Progenitor cell of endocrine pancreas (in vitro differentiated cells): ENCODE results near the gene MEIS1. TPM values are rescaled to one million over a fixed set of nuclear protein-coding genes. Genes with fewer than 3 reads are reported as not detected.
A peak's percentile ranks its signal among the peaks of the same experiment; 100 is the strongest.

Experiments used
- DNase-seq: peaks from one replicate; pipeline ENCODE4 v3.0.0; 2021; ENCODE audit warnings: low spot score; ENCODE audit not compliant: unreplicated experiment
- H3K27ac Mint-ChIP-seq: 2 replicates; pipeline ENCODE4 v1.8.0; 2021; ENCODE audit warnings: mild to moderate bottlenecking, moderate library complexity, mixed read lengths
- H3K27me3 Mint-ChIP-seq: 2 replicates; pipeline ENCODE4 v1.8.0; 2021; ENCODE audit warnings: mixed read lengths
- H3K36me3 Mint-ChIP-seq: 2 replicates; pipeline ENCODE4 v1.8.0; 2022; ENCODE audit warnings: mixed read lengths; ENCODE audit not compliant: insufficient read depth
- H3K4me1 Mint-ChIP-seq: 2 replicates; pipeline ENCODE4 v1.8.0; 2021; ENCODE audit warnings: low read depth, mixed read lengths
- H3K4me3 Mint-ChIP-seq: 2 replicates; pipeline ENCODE4 v1.8.0; 2021; ENCODE audit warnings: low read depth, mild to moderate bottlenecking, moderate library complexity, mixed read lengths
- H3K9me3 Mint-ChIP-seq: 2 replicates; pipeline ENCODE4 v1.8.0; 2021; ENCODE audit warnings: low read depth, mixed read lengths
- total RNA-seq: library from RNA; stranded (reverse); gene quantifications from 2 replicates; pipeline ENCODE4 v1.2.1, GENCODE V29; 2021
- TF ChIP-seq, protein P1 (sequence below): fragments of 200-600 bp; sonication (generic); IDR thresholded peaks from one replicate; pipeline ENCODE4 v1.5.0; 2021; ENCODE audit warnings: antibody characterized with exemption, mild to moderate bottlenecking; ENCODE audit not compliant: unreplicated experiment

Gene MEIS1
- total RNA-seq, 1 donor from 2014 or later, result 296 TPM

DNA sequence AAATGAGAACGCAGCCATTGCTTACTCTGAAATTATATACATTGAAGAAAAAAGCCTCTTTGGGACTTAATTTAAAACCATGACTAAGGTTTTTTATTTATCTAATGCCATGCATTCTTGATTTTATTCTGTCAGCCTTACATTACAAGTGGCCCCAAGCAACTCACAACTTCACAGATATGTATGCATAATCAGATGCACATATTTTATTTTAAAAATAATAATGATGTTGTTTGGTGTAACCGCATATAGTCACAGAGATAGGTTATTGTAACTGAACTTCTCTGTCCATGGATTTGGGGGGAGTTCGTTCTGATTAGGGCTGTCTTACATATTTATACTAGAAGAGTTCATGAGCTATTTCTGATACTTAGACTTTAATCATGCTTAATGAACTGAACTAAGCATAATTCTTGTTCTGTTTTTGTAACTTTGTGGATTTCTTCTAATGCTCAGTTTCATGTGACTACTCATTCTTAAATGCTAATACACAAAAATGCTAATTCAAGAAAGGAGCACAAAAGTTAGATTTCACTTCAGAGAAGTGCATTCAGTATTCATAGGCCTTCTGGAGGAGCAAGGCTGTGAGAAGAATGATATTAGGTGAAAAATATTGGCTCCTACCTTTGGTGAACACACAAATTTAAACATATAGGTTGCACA is 26.2 kb downstream of the MEIS1 start:
- TF ChIP-seq, protein P1, sequence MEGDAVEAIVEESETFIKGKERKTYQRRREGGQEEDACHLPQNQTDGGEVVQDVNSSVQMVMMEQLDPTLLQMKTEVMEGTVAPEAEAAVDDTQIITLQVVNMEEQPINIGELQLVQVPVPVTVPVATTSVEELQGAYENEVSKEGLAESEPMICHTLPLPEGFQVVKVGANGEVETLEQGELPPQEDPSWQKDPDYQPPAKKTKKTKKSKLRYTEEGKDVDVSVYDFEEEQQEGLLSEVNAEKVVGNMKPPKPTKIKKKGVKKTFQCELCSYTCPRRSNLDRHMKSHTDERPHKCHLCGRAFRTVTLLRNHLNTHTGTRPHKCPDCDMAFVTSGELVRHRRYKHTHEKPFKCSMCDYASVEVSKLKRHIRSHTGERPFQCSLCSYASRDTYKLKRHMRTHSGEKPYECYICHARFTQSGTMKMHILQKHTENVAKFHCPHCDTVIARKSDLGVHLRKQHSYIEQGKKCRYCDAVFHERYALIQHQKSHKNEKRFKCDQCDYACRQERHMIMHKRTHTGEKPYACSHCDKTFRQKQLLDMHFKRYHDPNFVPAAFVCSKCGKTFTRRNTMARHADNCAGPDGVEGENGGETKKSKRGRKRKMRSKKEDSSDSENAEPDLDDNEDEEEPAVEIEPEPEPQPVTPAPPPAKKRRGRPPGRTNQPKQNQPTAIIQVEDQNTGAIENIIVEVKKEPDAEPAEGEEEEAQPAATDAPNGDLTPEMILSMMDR, result no peak
- Mint-ChIP-seq H3K36me3 (peaks cover 36% of the 10 kb centered on the region), H3K9me3 (no peaks in the 10 kb centered on the region), H3K4me3 (no peak overlapping the region), H3K27me3 (no peaks in the 10 kb centered on the region), H3K27ac (no peak overlapping the region), H3K4me1 (peaks cover 57% of the 10 kb centered on the region)
- DNase-seq, result no peak

DNA sequence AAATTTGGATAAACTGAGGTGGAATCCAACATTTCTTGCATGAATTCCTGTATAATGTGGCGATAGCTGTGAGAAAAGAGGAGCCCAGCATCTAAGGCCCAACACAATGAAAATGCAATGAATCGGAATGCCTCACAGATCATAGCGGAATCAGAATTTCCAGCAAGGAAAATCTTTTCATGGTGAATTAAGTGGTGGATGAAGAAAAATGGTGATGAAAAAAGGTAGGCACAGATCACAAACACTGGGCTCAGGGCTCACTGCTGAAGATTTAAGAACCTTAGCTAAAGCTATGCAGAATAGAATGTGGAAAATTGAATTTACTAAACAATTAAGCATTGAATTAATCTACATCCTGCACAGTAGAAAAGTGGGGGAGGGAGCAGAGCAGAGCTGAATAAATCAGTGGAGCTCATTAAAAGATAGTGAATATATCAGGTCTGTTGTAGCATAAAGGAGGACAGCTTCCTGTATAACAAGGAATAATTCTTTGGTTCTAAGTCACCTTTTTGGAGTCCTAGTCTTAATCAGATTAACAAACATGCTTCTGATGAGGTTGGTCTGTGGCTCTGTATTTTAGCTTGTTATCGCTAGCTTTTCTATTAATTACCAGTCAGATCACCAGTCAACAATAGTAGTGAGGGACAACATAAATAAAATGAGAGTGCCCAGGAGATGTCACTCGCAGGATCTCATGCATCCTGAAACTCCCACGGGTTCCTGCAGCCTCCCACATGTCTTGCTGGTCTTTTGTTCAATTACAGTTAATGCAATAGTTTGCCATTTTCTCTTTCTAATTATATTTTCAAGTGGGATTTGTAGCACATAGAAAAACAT is 27.0 kb downstream of the MEIS1 start:
- TF ChIP-seq, protein P1, result no peak
- no peak for DNase-seq
- Mint-ChIP-seq H3K27me3 (no peaks in the 10 kb centered on the region), H3K4me3 (no peak overlapping the region), H3K36me3 (peaks cover 37% of the 10 kb centered on the region), H3K4me1 (peaks cover 61% of the 10 kb centered on the region), H3K27ac (peak overlapping the region; percentile 4), H3K9me3 (no peaks in the 10 kb centered on the region)

DNA sequence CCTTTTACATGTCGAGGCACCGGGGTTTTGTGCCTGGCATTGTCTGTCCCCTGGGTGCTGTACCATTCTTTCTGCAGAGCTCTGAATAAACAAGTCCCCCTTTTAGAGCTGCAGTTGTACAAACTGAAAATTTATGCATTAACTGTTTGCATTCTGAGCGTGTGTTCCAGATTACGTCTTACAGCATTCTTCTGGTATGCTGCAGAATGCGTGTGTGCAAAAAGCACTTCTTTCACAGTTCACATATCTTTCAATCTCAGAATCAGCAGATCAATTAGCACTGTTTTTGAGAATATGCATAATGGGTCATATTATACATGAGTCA is 27.5 kb downstream of the MEIS1 start:
- DNase-seq, result no peak
- no peak overlapping the region for H3K4me3 Mint-ChIP-seq
- H3K27me3 Mint-ChIP-seq, result no peaks in the 10 kb centered on the region
- H3K36me3 Mint-ChIP-seq, result peaks cover 35% of the 10 kb centered on the region
- H3K27ac Mint-ChIP-seq, result peak overlapping the region; percentile 4
- TF ChIP-seq, protein P1, result no peak
- H3K9me3 Mint-ChIP-seq, result no peaks in the 10 kb centered on the region
- peaks cover 66% of the 10 kb centered on the region for H3K4me1 Mint-ChIP-seq

DNA sequence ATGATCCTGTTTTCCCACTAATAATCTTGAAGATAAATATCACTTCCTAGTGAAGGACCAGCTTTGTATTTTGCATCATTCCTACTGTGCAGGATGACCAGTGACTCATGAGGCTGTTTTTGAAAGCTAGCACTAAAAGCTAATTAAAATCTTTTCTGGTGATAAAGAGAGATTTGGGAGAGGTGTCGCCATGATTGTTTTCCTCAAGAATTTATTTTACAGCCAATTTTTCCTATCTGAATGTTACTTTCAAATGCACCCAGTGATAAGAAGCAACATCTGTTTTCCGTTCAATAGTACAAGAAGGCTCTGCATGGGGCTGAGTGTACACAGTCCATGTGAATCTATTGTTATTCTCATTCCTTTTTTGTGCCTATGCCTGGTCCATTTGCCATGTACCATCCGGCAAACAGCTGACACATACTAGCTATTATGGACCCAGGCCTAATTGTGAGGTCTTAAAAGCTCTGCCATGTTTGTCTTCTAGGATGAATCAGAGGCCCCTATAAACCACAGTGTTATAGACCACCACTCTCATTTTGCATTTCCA is 28.4 kb downstream of the MEIS1 start:
- no peak for DNase-seq
- TF ChIP-seq, protein P1, result no peak
- no peaks in the 10 kb centered on the region for H3K27me3 Mint-ChIP-seq
- H3K4me3 Mint-ChIP-seq, result no peak overlapping the region
- H3K36me3 Mint-ChIP-seq, result peaks cover 41% of the 10 kb centered on the region
- no peaks in the 10 kb centered on the region for H3K9me3 Mint-ChIP-seq
- peak overlapping the region; percentile 26 for H3K27ac Mint-ChIP-seq
- peaks cover 73% of the 10 kb centered on the region for H3K4me1 Mint-ChIP-seq

DNA sequence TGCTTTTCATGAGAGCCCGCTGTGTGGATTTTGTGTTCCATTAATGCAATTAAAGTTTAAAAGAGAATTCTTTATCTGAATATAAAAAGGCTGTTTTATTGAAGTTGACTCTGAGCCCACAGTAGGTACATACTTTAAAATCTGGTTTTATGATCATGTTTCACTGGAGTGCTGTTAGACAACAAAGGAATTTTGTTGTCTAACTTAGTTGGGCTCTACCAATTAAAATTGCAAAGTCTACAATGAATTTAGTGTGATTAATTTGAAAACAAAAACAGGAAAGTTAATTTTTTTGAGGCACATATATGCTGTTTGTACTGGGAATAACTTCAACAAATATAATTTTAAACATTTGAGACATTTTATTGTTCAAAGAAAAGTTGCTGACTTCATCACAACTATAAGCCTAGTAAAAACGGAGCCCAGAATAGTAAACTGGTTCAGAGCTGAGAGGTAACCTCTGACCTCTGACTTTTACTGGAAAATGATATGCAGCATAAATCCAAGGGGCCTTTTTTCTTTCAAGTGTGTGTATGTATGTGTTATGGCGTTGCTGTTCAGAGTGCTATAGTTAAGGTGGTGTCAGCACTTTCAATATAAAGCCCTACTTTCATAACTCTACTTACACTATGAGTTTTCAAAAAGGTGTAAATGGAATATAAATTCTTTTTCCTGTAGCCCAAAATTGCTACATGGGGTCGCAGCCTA is 30.2 kb downstream of the MEIS1 start:
- TF ChIP-seq, protein P1, result no peak
- Mint-ChIP-seq H3K36me3 (peaks cover 33% of the 10 kb centered on the region), H3K9me3 (no peaks in the 10 kb centered on the region), H3K27ac (peak overlapping the region; percentile 69), H3K4me1 (peaks cover 80% of the 10 kb centered on the region), H3K27me3 (no peaks in the 10 kb centered on the region), H3K4me3 (no peak overlapping the region)
- DNase-seq, result no peak
